Fibroblast of skin of left biceps (primary cell): Measurements from ENCODE around the gene SIPA1L3.
"Not testable (repeated sequence)": the region's sequence is repeated elsewhere in the genome, so short reads cannot be mapped to it uniquely, and the experiment has no call there.

Experiments
- DNase-seq, 2 experiments: peaks; one replicate each; pipeline ENCODE4 v3.0.0-alpha.2; 2013; ENCODE audit warnings: low read depth in 2 of 2

Gene SIPA1L3

GRCh38 chr19:38068826-38069225 lies 161.8 kb downstream of the SIPA1L3 start:
- DNase-seq = no peak

GRCh38 chr19:38070573-38070972 lies 163.6 kb downstream of the SIPA1L3 start:
- peak in 1 of 2 experiments; percentile 6 for DNase-seq

- not testable (repeated sequence) for DNase-seq
Observed at GRCh38 chr19:38071054-38071453, 164.0 kb downstream of the SIPA1L3 start.

GRCh38 chr19:38071647-38072046 lies 164.6 kb downstream of the SIPA1L3 start:
- DNase-seq = no peak

- no peak for DNase-seq
Observed at GRCh38 chr19:38072776-38073750, 166.1 kb downstream of the SIPA1L3 start.

GRCh38 chr19:38073841-38074685 lies 167.1 kb downstream of the SIPA1L3 start:
- no peak for DNase-seq

- DNase-seq = no peak
Observed at GRCh38 chr19:38076337-38076736, 169.3 kb downstream of the SIPA1L3 start.

GRCh38 chr19:38078302-38078930 lies 171.4 kb downstream of the SIPA1L3 start:
- no peak for DNase-seq

- DNase-seq = peak; percentile 53 to 64
Observed at GRCh38 chr19:38079926-38080380, 172.9 kb downstream of the SIPA1L3 start.

- DNase-seq = no peak
Observed at GRCh38 chr19:38081547-38082255, 174.7 kb downstream of the SIPA1L3 start.

- DNase-seq = no peak
Observed at GRCh38 chr19:38082256-38083118, 175.5 kb downstream of the SIPA1L3 start.

- no peak for DNase-seq
Observed at GRCh38 chr19:38084196-38084595, 177.2 kb downstream of the SIPA1L3 start.

- DNase-seq = no peak
Observed at GRCh38 chr19:38089440-38089839, 182.4 kb downstream of the SIPA1L3 start.

GRCh38 chr19:38093154-38093553 lies 186.1 kb downstream of the SIPA1L3 start:
- DNase-seq = no peak

GRCh38 chr19:38093587-38093986 lies 186.6 kb downstream of the SIPA1L3 start:
- no peak for DNase-seq

GRCh38 chr19:38095411-38096308 lies 188.7 kb downstream of the SIPA1L3 start:
- peak; percentile 9 to 15 for DNase-seq

- no peak for DNase-seq
Observed at GRCh38 chr19:38099966-38100365, 193.0 kb downstream of the SIPA1L3 start.

GRCh38 chr19:38100589-38100988 lies 193.6 kb downstream of the SIPA1L3 start:
- DNase-seq = no peak

- DNase-seq = no peak
Observed at GRCh38 chr19:38101723-38102122, 194.7 kb downstream of the SIPA1L3 start.
